NCI-H2107 treated with DMSO at 0.1 percent for 48 hours (cell line): ENCODE results near the gene CFAP74.

Experiments used
- DNase-seq: peaks from one replicate; lab custom pipeline; 2025; ENCODE audit not compliant: unreplicated experiment; lab: John Stamatoyannopoulos, UW

The CFAP74 gene

DNA sequence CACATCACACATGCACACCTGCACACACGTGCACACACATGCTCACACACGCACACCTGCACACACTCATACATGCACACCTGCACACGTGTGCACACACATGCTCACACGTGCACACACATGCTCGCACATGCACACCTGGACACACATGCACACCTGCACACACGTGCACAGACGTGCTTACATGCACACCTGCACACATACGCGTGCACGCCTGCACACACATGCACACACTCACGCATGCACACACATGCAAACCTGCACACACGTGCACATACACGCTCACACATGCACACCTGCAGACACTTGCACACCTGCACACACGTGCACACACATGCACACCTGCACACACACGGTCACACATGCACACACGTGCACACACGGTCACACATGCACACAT lies 32.6 kb downstream of the CFAP74 start:
- no peak for DNase-seq

- DNase-seq = no peak
These were observed 33.5 kb downstream of the CFAP74 start for GRCh38 chr1:1969953-1970716.

- no peak for DNase-seq
These were observed 34.1 kb downstream of the CFAP74 start for GRCh38 chr1:1969505-1969900.

DNA sequence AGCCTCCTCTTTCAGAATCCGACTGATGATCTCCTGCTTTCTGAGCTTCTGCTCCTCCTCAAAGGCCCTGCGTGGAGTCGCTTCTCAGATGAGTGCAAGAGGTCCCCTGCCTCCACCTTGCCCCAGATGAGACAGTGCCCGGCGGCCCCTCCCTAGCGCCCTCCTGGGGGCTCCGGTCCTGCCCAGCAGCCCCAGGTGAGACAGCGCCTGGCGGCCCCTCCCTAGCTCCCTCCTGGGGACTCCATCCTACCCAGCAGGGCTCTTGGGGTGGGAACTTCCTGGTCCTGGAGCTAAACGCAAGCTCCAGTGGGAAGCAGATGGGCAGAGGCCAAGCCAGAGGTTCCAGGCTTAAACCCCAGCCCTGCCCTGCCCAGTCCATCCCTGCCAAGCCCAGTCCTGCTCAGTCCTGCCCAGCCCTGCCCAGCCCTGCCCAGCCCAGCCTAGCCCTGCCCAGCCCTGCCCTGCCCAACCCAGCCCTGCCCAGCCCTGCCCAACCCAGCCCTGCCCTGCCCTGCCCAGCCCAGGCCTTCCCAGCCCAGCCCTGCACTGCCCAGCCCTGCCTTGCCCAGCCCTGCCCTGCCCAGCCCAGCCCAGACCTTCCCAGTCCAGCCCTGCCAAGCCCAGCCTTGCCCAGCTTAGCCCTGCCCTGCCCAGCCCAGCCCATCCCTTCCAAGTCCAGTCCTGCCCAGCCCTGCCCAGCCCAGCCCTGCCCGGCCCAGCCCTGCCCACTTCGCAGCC lies 34.6 kb downstream of the CFAP74 start:
- no peak for DNase-seq

DNA sequence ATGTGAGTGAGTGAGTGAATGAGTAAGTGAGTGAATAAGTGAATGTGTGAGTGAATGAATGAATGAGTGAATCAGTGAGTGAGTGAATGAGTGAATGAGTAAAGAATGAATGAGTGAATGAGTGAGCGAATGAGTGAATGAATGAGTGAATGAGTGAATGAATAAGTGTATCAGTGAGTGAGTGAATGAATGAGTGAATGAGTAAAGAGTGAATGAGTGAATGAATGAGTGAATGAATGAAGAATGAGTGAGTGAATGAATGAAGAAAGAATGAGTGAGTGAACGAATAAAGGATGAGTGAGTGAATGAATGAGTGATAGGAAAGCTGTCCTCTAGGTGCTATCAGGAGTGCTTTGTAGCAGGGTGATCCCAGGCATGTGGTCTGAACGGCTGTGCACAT lies 35.7 kb downstream of the CFAP74 start:
- DNase-seq = no peak

- DNase-seq = no peak
These were observed 36.4 kb downstream of the CFAP74 start for GRCh38 chr1:1967151-1967550.

- DNase-seq = no peak
These were observed 37.4 kb downstream of the CFAP74 start for GRCh38 chr1:1966071-1966740.

DNA sequence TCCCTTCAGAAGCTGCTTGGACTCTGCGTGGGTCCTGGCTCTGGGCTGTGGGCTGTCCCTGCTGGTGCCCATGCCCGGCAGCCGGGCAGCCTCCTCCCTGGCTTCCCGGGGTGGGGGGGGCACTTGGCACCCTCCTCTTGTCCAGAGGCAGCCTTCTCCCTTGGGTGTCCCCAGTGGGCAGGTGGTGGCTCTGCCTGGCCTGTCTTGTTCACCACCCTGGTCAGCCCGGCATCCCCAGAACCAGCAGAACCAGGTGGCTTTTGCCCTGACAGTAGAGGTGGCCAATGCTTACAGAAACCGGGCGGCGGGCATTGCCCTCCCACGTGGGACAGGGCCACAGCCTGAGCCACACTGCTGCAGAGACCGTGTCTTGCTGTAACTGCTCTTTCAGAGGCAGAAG lies 38.0 kb downstream of the CFAP74 start:
- no peak for DNase-seq

DNA sequence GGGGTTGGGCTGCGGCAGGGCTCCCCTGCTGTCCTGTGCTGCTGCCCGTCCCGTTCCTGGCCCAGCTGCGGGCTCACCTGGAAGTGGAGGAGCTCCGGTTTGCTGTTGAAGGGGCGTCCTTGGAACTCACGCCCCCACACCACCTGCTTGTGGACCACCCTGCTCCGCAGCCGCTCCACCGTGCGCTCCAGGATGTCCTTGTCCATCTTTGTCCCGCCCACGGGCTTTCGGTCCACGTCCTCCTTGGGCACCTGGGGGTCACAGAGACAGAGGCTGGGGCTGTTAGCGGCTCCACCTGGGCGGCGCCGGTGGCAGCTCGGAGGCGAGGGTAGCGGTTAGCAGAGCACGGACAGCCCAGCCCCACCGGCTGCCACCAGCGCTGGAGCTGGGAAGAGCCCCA lies 38.8 kb downstream of the CFAP74 start:
- DNase-seq = no peak

DNA sequence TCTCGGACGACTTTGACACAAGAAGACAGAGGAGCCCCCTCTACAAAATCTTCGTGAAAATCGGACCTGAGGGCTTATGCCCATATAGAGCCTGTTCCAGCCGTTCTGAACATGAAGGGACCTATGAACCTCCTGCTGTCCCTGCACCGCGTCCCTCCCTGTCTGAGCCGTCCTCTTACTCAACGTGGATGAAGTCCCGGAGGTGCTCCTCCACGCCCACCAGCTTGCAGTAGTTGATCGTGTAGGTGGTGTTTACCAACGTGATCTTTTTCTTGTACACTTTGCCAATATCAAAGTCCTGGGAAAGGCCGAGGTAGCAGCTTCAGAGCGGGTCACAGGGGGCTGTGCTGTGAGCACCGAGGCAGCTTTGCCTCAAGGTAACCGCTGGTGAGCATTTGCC lies 40.0 kb downstream of the CFAP74 start:
- no peak for DNase-seq

- no peak for DNase-seq
These were observed 40.8 kb downstream of the CFAP74 start for GRCh38 chr1:1962752-1963151.

DNA sequence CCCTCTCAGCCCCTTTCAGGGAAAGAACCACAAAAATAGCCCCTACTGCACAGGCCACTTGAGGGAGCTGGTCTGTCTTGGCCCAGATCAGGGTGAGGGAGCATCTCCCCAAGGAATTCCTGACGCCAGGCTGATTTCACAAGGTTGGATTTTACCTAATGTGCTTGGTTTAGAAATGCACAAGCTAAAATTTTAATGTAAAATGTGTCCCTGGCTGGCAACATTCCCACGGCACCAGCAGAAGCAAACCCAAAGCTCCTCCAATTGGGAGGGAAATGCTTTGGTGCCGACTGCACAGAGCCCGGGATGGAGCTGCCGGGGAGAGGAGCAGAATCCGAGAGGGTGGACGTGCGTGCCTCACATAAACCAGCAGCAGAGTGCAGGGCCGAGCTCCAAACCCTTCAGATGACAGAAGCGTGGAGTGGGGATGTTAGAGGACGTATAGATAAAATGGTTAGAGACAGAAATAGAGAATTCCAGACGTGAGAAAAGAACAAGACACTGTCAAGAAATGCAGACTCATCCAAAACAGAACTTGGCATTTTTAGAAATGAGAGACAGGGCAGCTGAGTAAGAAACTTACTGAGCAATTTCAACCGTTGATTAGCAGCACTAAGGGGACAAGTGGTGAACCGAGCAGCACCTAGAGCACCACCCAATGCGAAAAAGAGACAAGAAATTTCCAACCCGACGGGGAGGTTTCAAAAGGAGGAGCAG lies 42.9 kb downstream of the CFAP74 start:
- no peak for DNase-seq

GRCh38 chr1:1959840-1960479 lies 43.6 kb downstream of the CFAP74 start:
- no peak for DNase-seq

- DNase-seq = no peak
These were observed 44.1 kb downstream of the CFAP74 start for GRCh38 chr1:1959459-1959839.

DNA sequence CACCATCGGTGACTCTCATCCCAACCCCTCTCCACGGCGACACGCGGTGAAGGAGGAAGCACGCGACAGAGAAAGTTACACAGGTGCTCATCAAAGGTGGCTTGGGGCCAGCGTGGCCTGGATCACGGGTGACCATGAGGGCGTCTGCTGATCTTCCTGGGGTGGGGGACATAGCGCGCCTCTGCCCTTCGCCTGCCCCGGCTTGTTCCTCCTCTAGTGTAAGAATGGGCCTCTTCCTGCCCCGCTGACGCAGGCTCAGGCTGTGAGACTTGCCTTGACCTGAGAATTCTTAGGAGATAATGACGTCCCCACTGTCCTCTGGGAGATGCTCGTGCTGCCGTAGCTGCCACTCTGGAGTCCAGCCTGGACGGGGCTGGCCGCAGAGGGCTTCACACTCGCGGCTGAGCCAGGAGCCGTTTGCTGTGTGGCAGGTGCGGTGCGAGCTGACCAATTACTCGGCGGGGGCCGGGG lies 45.5 kb downstream of the CFAP74 start:
- DNase-seq = no peak

DNA sequence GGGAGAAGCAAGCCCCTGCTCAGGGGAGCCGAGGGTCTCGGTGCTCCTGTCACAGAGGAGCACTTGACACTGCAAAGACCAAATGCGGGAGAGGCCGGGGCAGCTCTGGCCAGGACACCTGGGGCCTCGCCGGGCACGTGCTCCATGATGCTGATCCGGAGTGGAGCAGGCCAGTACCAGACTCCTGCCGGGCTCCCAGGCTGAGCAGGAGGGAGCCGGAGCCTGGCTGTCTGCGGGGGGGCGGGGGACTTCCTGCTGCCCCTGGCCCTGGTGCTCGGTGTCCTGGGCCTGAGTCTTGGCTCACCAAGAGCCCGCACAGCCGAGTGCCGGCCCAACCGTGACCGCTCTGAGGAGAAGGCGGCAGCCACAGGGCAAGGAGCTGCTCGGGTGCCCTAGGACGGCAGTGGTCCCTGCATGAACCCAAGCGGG lies 46.0 kb downstream of the CFAP74 start:
- no peak for DNase-seq

DNA sequence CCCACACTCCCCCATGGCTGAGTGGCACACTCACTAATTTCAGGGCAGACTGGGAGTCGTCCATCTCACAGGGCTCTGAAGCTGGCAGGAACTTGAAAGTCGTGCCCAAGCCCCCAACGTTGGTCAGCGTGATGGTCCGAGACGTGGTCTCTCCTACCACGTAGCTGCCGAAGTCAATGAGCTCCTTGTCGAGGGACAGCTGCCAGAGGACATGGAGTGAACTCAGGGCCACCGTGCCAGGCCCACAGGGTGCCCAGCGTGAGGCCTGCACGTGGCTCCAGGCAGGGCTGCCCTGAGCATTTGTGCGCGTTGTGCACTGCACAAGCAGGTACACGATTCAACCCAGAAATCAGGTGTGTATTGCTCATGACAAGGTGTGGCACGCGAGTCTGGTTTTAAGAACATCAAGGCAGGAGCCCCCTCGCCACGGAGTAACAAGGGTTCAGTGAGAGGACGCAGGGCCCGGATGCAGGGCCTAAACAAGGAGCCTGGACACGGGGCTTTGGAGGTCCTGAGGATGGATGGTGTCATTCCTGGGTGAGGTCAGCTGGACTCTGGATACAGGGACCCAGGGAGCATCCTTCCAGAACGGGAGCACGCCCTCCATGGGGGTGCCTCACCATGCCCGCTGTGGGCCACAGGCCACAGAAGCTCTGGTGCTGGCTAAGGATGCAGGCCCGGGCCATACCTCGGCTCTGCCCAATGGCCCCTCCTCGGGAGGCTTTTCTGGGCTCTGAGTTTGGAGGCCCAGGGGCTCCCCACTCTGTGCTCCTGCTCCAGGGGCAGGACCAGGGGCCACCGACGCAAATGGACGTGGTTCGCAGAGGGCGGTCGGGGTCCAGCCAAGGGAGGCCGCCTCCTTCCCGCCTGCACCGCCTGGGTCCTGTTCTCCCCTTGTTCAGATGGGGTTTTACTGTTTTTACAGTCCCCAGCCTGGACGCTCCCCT lies 46.7 kb downstream of the CFAP74 start:
- no peak for DNase-seq

- DNase-seq = no peak
These were observed 47.5 kb downstream of the CFAP74 start for GRCh38 chr1:1956101-1956500.

DNA sequence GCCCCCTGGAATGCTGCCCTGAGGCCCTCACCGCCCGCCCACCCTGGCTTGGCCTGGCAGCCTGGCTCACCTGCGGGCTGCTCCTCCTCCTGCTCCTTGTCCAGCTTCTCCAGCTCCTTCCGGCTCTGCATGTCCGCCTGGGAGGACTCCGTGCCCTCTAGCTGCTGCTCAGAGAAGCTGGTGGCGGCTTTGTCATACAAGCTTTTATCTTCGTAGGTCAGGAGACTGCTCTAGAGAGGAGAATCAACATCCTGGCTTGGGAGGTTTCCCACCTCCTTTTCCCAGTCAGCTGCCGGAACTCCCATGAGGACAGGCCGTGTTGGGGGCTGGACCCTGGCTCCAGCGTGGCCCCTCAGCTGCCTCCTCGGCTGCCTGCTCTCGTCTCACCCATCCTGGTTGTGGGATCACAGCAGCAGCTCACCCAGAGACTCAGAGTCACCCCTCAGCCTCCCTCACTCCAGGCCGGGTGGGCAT lies 47.9 kb downstream of the CFAP74 start:
- no peak for DNase-seq
